Vagina (tissue), 2 donors: Measurements from ENCODE around the gene RFTN2.

Source experiments
- CTCF ChIP-seq, 3 experiments: fragments of 450-650 bp in 2 of 3; fragments of 200-600 bp in 1 of 3; sonication (generic) in 1 of 3; IDR thresholded peaks; one replicate each; pipeline ENCODE4 v1.5.1; 2017 to 2019; ENCODE audit warnings: antibody characterized with exemption in 3 of 3, mild to moderate bottlenecking in 2 of 3, moderate library complexity in 2 of 3
- POLR2A ChIP-seq, 2 donors: fragments of 450-650 bp; IDR thresholded peaks; one replicate each; pipeline ENCODE4 v1.6.1; 2017; ENCODE audit warnings: antibody characterized with exemption in 2 of 2, mild to moderate bottlenecking in 2 of 2, moderate library complexity in 2 of 2
- POLR2AphosphoS5 ChIP-seq, 2 donors: sonication (generic); formaldehyde crosslinking; IDR thresholded peaks; one replicate each; pipeline ENCODE4 v1.9.0; 2017; ENCODE audit warnings: antibody characterized with exemption in 2 of 2, mild to moderate bottlenecking in 2 of 2, low read depth in 1 of 2; ENCODE audit not compliant: insufficient read depth in 1 of 2

GRCh38 chr2:197600306-197600705 is 75.1 kb downstream of the RFTN2 start:
- TF ChIP-seq CTCF (IDR thresholded peaks at IDR 0.05) (no peak), POLR2A (IDR thresholded peaks at IDR 0.05) (no peak), POLR2AphosphoS5 (IDR thresholded peaks at IDR 0.05; ENCODE audit: insufficient read depth in 1 of 2, low read depth in 1 of 2) (no peak)
